ENCODE measurements around the gene PLEKHM1.

The PLEKHM1 gene

GRCh38 chr17:45403906-45404490 is 86.5 kb downstream of the PLEKHM1 start:
- in situ Hi-C loops (cut with MboI; ENCODE audit: low sequenced_read_pairs) = no loop called here

GRCh38 chr17:45402916-45403315 is 87.6 kb downstream of the PLEKHM1 start:
- in situ Hi-C loops (cut with MboI; ENCODE audit: low sequenced_read_pairs) = no loop called here

GRCh38 chr17:45398800-45399199 is 91.7 kb downstream of the PLEKHM1 start:
- in situ Hi-C loops (cut with MboI; ENCODE audit: low sequenced_read_pairs) = no loop called here

- in situ Hi-C loops (cut with MboI; ENCODE audit: low sequenced_read_pairs) = no loop called here
Observed at GRCh38 chr17:45397796-45398195, 92.7 kb downstream of the PLEKHM1 start.

GRCh38 chr17:45396496-45397205 is 93.9 kb downstream of the PLEKHM1 start:
- in situ Hi-C loops (cut with MboI; ENCODE audit: low sequenced_read_pairs) = no loop called here

GRCh38 chr17:45395569-45396415 is 94.7 kb downstream of the PLEKHM1 start:
- in situ Hi-C loops (cut with MboI; ENCODE audit: low sequenced_read_pairs) = no loop called here

GRCh38 chr17:45394913-45395568 is 95.5 kb downstream of the PLEKHM1 start:
- in situ Hi-C loops (cut with MboI; ENCODE audit: low sequenced_read_pairs) = no loop called here

- in situ Hi-C loops (cut with MboI; ENCODE audit: low sequenced_read_pairs) = no loop called here
Observed at GRCh38 chr17:45394564-45394912, 96.0 kb downstream of the PLEKHM1 start.

GRCh38 chr17:45394091-45394490 is 96.4 kb downstream of the PLEKHM1 start:
- in situ Hi-C loops (cut with MboI; ENCODE audit: low sequenced_read_pairs) = no loop called here

- in situ Hi-C loops (cut with MboI; ENCODE audit: low sequenced_read_pairs) = no loop called here
Observed at GRCh38 chr17:45393411-45393810, 97.1 kb downstream of the PLEKHM1 start.

GRCh38 chr17:45391918-45392317 is 98.6 kb downstream of the PLEKHM1 start:
- in situ Hi-C loops (cut with MboI; ENCODE audit: low sequenced_read_pairs) = no loop called here

GRCh38 chr17:45391291-45391690 is 99.2 kb downstream of the PLEKHM1 start:
- in situ Hi-C loops (cut with MboI; ENCODE audit: low sequenced_read_pairs) = no loop called here

GRCh38 chr17:45389354-45389753 is 101.2 kb downstream of the PLEKHM1 start:
- in situ Hi-C loops (cut with MboI; ENCODE audit: low sequenced_read_pairs) = no loop called here

GRCh38 chr17:45388604-45389325 is 101.8 kb downstream of the PLEKHM1 start:
- in situ Hi-C loops (cut with MboI; ENCODE audit: low sequenced_read_pairs) = no loop called here

- in situ Hi-C loops (cut with MboI; ENCODE audit: low sequenced_read_pairs) = no loop called here
Observed at GRCh38 chr17:45387739-45388138, 102.8 kb downstream of the PLEKHM1 start.

GRCh38 chr17:45386178-45386577 is 104.3 kb downstream of the PLEKHM1 start:
- in situ Hi-C loops (cut with MboI; ENCODE audit: low sequenced_read_pairs) = no loop called here
